IMR-90 (cell line): ENCODE measurements around the gene ZNF219. TPM values are rescaled to one million over a fixed set of nuclear protein-coding genes. Genes with fewer than 3 reads are reported as not detected.

ENCODE experiments used
- ATAC-seq: fragments of 200-7000 bp; cut with Tn5 transposase; 2 replicates; pipeline ENCODE4 v1.9.1; 2020; ENCODE audit warnings: low read depth, mild to moderate bottlenecking, moderate library complexity
- BruUV-seq: library from RNA; stranded (reverse); fragments of 400-500 nt; replicated peaks from 2 replicates; lab custom pipeline; 2021; lab: Mats Ljungman, UMichigan
- CTCF ChIA-PET: fragments of 300-600 bp; formaldehyde crosslinking; extraction: SDS; loops from one replicate; lab custom pipeline; 2021; ENCODE audit warnings: antibody characterized with exemption; lab: Yijun Ruan, JAX
- POLR2A ChIA-PET: fragments of 300-600 bp; sonication (Branson Sonifier 250); formaldehyde crosslinking; loops from one replicate; lab custom pipeline; 2022; ENCODE audit warnings: antibody characterized with exemption; ENCODE audit not compliant: unreplicated experiment; lab: Charles Lee
- DNase-seq: peaks from one replicate; pipeline ENCODE4 v3.0.0; 2013
- H2AFZ ChIP-seq: replicated peaks from 2 replicates; pipeline ENCODE3; 2013; ENCODE audit warnings: low read length, mild to moderate bottlenecking; ENCODE audit not compliant: poor library complexity
- H2AK5ac ChIP-seq: 2 replicates; pipeline ENCODE4 v1.6.1; 2013; ENCODE audit warnings: low read depth, low read length, inconsistent platforms
- H2AK9ac ChIP-seq: replicated peaks from 2 replicates; pipeline ENCODE3; 2013; ENCODE audit warnings: mild to moderate bottlenecking, low read depth, low read length, moderate library complexity; ENCODE audit not compliant: poor library complexity
- H2BK120ac ChIP-seq: 2 replicates; pipeline ENCODE4 v1.6.1; 2013; ENCODE audit warnings: low read depth, low read length, inconsistent platforms
- H2BK15ac ChIP-seq: 3 replicates; pipeline ENCODE4 v1.6.1; 2013; ENCODE audit warnings: low read depth, low read length, inconsistent platforms
- H2BK20ac ChIP-seq: 2 replicates; pipeline ENCODE4 v1.6.1; 2013; ENCODE audit warnings: low read depth, mild to moderate bottlenecking, inconsistent platforms, low read length, moderate library complexity
- H2BK5ac ChIP-seq: 2 replicates; pipeline ENCODE4 v1.6.1; 2013; ENCODE audit warnings: mild to moderate bottlenecking, low read depth, low read length, inconsistent platforms; ENCODE audit not compliant: poor library complexity, severe bottlenecking
- H3K14ac ChIP-seq: replicated peaks from 2 replicates; pipeline ENCODE4 v1.6.1; 2013; ENCODE audit warnings: low read depth, low read length, inconsistent platforms
- H3K18ac ChIP-seq: 2 replicates; pipeline ENCODE4 v1.6.1; 2013; ENCODE audit warnings: low read depth, low read length, control low read depth
- H3K23ac ChIP-seq: 2 replicates; pipeline ENCODE4 v1.6.1; 2013; ENCODE audit warnings: low read depth, low read length, inconsistent platforms
- H3K27ac ChIP-seq: 2 replicates; pipeline ENCODE4 v1.5.1; 2013; ENCODE audit warnings: mild to moderate bottlenecking, control low read depth, low read length; ENCODE audit not compliant: insufficient read depth
- H3K27me3 ChIP-seq: 2 replicates; pipeline ENCODE4 v1.6.1; 2013; ENCODE audit warnings: low read length; ENCODE audit not compliant: control insufficient read depth, insufficient read depth
- H3K36me3 ChIP-seq: 2 replicates; pipeline ENCODE4 v1.6.1; 2013; ENCODE audit warnings: low read length, mixed read lengths; ENCODE audit not compliant: control insufficient read depth, insufficient read depth
- H3K4ac ChIP-seq: 2 replicates; pipeline ENCODE4 v1.6.1; 2013; ENCODE audit warnings: low read depth, low read length, inconsistent platforms
- H3K4me1 ChIP-seq: 2 replicates; pipeline ENCODE4 v1.6.1; 2013; ENCODE audit warnings: low read length, mixed read lengths; ENCODE audit not compliant: control insufficient read depth, insufficient read depth
- H3K4me2 ChIP-seq: 2 replicates; pipeline ENCODE4 v1.6.1; 2013; ENCODE audit warnings: low read depth, mild to moderate bottlenecking, control low read depth, low read length, moderate library complexity
- H3K4me3 ChIP-seq: 2 replicates; pipeline ENCODE4 v1.5.1; 2013; ENCODE audit warnings: low read depth, mild to moderate bottlenecking, control low read depth, low read length, moderate library complexity; ENCODE audit not compliant: insufficient read depth
- H3K56ac ChIP-seq: 2 replicates; pipeline ENCODE4 v1.6.1; 2013; ENCODE audit warnings: low read length, inconsistent platforms; ENCODE audit not compliant: insufficient read depth; ENCODE audit errors: extremely low read depth
- H3K79me1 ChIP-seq, 2 experiments: 2 replicates each; pipeline ENCODE4 v1.6.1; 2013; ENCODE audit warnings: low read length in 2 of 2, inconsistent platforms in 1 of 2, low read depth in 1 of 2
- H3K9ac ChIP-seq: 2 replicates; pipeline ENCODE4 v1.6.1; 2013; ENCODE audit warnings: low read depth, low read length, control low read depth
- H3K9me1 ChIP-seq: 2 replicates; pipeline ENCODE4 v1.6.1; 2013; ENCODE audit warnings: low read length, inconsistent platforms; ENCODE audit not compliant: insufficient read depth
- H3K9me3 ChIP-seq: 2 replicates; pipeline ENCODE4 v1.6.1; 2013; ENCODE audit warnings: low read length; ENCODE audit not compliant: control insufficient read depth, insufficient read depth
- H4K20me1 ChIP-seq: 2 replicates; pipeline ENCODE4 v1.6.1; 2013; ENCODE audit warnings: low read length, inconsistent platforms; ENCODE audit not compliant: insufficient read depth
- H4K5ac ChIP-seq: 2 replicates; pipeline ENCODE4 v1.6.1; 2013; ENCODE audit warnings: mild to moderate bottlenecking, low read depth, low read length, control low read depth
- H4K8ac ChIP-seq, 2 experiments: 2 replicates each; pipeline ENCODE4 v1.6.1; 2013; ENCODE audit warnings: low read depth in 2 of 2, low read length in 2 of 2, control low read depth in 1 of 2, inconsistent platforms in 1 of 2
- H4K91ac ChIP-seq: 2 replicates; pipeline ENCODE4 v1.6.1; 2013; ENCODE audit warnings: low read depth, low read length, inconsistent platforms; ENCODE audit not compliant: insufficient read depth
- BHLHE40 ChIP-seq: fragments of 150-350 bp; IDR thresholded peaks from 2 replicates; pipeline ENCODE4 v1.6.1; 2016; ENCODE audit warnings: mild to moderate bottlenecking, low read depth, low read length
- CEBPB ChIP-seq: IDR thresholded peaks from 2 replicates; pipeline ENCODE4 v1.6.1; 2012; ENCODE audit warnings: low read depth, low read length, improper control_type of control experiment
- CTCF ChIP-seq: conservative IDR thresholded peaks from 2 replicates; pipeline ENCODE4 v1.5.1; 2012; ENCODE audit warnings: mild to moderate bottlenecking, low read depth, low read length, improper control_type of control experiment
- MAZ ChIP-seq: IDR thresholded peaks from 2 replicates; pipeline ENCODE4 v1.6.1; 2012; ENCODE audit warnings: low read depth, mild to moderate bottlenecking, low read length, improper control_type of control experiment, moderate library complexity, borderline replicate concordance
- MXI1 ChIP-seq: IDR thresholded peaks from 2 replicates; pipeline ENCODE4 v1.6.1; 2012; ENCODE audit warnings: low read depth, mild to moderate bottlenecking, low read length, moderate library complexity, borderline replicate concordance
- NFE2L2 ChIP-seq: fragments of 150-350 bp; IDR thresholded peaks from 2 replicates; pipeline ENCODE4 v1.6.1; 2016; ENCODE audit warnings: low read depth, mild to moderate bottlenecking, low read length
- SMC3 ChIP-seq: fragments of 150-350 bp; IDR thresholded peaks from 2 replicates; pipeline ENCODE4 v1.6.1; 2016; ENCODE audit warnings: low read depth, mild to moderate bottlenecking, antibody characterized with exemption, low read length, moderate library complexity
- WGBS, 2 experiments: methylation state at CpG; one replicate each; pipeline versions ENCODE4 v1.1.5 to v1.1.7; 2013; ENCODE audit warnings: missing lambda C conversion rate in 2 of 2; ENCODE audit not compliant: insufficient read length in 1 of 2; ENCODE audit errors: extremely low coverage in 2 of 2; 5-methylcytosine and 5-hydroxymethylcytosine counted together
- dilution Hi-C: fragments of 300-500 bp; cut with HindIII; formaldehyde crosslinking; loops from one replicate; pipeline ENCODE4 v1.14.3; 2018; ENCODE audit warnings: low sequenced_read_pairs; ENCODE audit not compliant: unreplicated experiment
- in situ Hi-C: fragments of 300-500 bp; cut with MboI; formaldehyde crosslinking; loops from 3 replicates; pipeline ENCODE4 v1.14.3; 2019; ENCODE audit warnings: low sequenced_read_pairs, inconsistent platforms, mixed read lengths
- intact Hi-C: fragments of 100-400 bp; cut with micrococcal nuclease; formaldehyde crosslinking; loops from 2 replicates; pipeline ENCODE4 v1.10.0; 2022
- polyA plus RNA-seq, 3 experiments: library from polyadenylated mRNA; depleted of rRNA; stranded (reverse); fragments of >200 nt; gene quantifications; 2 replicates each; pipeline ENCODE4 v1.2.3, GENCODE V29; 2012; ENCODE audit warnings: low replicate concordance in 1 of 3
- total RNA-seq: library from RNA; depleted of rRNA; stranded (reverse); fragments of >200 nt; gene quantifications from 2 replicates; pipeline ENCODE4 v1.2.3, GENCODE V29; 2012

Gene ZNF219
- total and polyA plus RNA-seq, 2 of the 4 experiments (the other 2 are of a cell fraction): 0.90 to 3.8 TPM

GRCh38 chr14:21088687-21089086, 9.8 kb downstream of the ZNF219 start:
- dilution Hi-C loops (no loop called here), in situ Hi-C loops (loop anchor here (25.0 kb wide), 2 partner anchors 626 to 751 kb away; partner anchors contain the start of genes APEX1, CCNB1IP1, OSGEP and PARP2), intact Hi-C loops (no loop called here)
- no peak overlapping the region for H2BK20ac ChIP-seq
- H4K20me1 ChIP-seq: peaks cover 6% of the 10 kb centered on the region
- no peak overlapping the region for H3K4ac ChIP-seq
- no peak overlapping the region for H4K5ac ChIP-seq
- H3K4me3 ChIP-seq: no peak overlapping the region
- DNase-seq (no peak), ATAC-seq (no peak)
- no peak overlapping the region for H3K14ac ChIP-seq
- H3K9ac ChIP-seq: no peak overlapping the region
- H3K4me1 ChIP-seq: peaks cover 25% of the 10 kb centered on the region
- H2AK9ac ChIP-seq: no peak overlapping the region
- H2BK5ac ChIP-seq: no peak overlapping the region
- H3K9me3 ChIP-seq: no peaks in the 10 kb centered on the region
- H2AK5ac ChIP-seq: no peak overlapping the region
- no peak overlapping the region for H2BK15ac ChIP-seq
- H3K18ac ChIP-seq: no peak overlapping the region
- no peak overlapping the region for H3K27ac ChIP-seq
- H3K56ac ChIP-seq: no peak overlapping the region
- POLR2A ChIA-PET: no interaction called here
- 80% methylated on average over 1 of the region's 4 CpGs; no CpG with 5 or more reads in 1 of the 2 experiments for WGBS, 2 experiments
- no peak overlapping the region for H4K8ac ChIP-seq
- no peak for TF ChIP-seq CTCF
- no peak for TF ChIP-seq CEBPB
- no peak for TF ChIP-seq BHLHE40
- no peak for TF ChIP-seq NFE2L2
- no peak for TF ChIP-seq MAZ
- TF ChIP-seq SMC3: no peak
- no peak for TF ChIP-seq MXI1
- BruUV-seq: no TSS peak
- H3K4me2 ChIP-seq: no peak overlapping the region
- H3K9me1 ChIP-seq: peaks cover 7% of the 10 kb centered on the region
- no peaks in the 10 kb centered on the region for H3K27me3 ChIP-seq
- peaks cover 48% of the 10 kb centered on the region for H3K36me3 ChIP-seq
- H3K79me1 ChIP-seq: peaks cover 3 to 18% of the 10 kb centered on the region in 2 experiments; a peak in 2 of 4 replicates
- H4K91ac ChIP-seq: no peak overlapping the region
- H3K23ac ChIP-seq: no peak overlapping the region; the same call in 1 of the 2 replicates
- no peak overlapping the region for H2AFZ ChIP-seq
- CTCF ChIA-PET: interaction anchor here (0.6 to 2.5 kb wide), 5 partner anchors 15 to 74 kb away, joined by 3 to 10 read pairs (median 4); partner anchors contain the start of gene ARHGEF40
- no peak overlapping the region for H2BK120ac ChIP-seq
